CD8-positive, alpha-beta memory T cell (primary cell): ENCODE measurements around the gene RASD2. TPM values are rescaled to one million over a fixed set of nuclear protein-coding genes. Genes with fewer than 3 reads are reported as not detected.
"Not testable (repeated sequence)": the region's sequence is repeated elsewhere in the genome, so short reads cannot be mapped to it uniquely, and the experiment has no call there.

Experiments
- CTCF ChIA-PET: fragments of 350-600 bp; sonication (Branson Sonifier 250); formaldehyde crosslinking; loops from one replicate; lab custom pipeline; 2021; ENCODE audit warnings: antibody characterized with exemption; lab: Charles Lee
- POLR2A ChIA-PET: fragments of 350-600 bp; sonication (Branson Sonifier 250); formaldehyde crosslinking; loops from one replicate; lab custom pipeline; 2021; ENCODE audit warnings: antibody characterized with exemption; lab: Charles Lee
- DNase-seq, 5 donors: peaks; one replicate each; pipeline versions ENCODE4 v3.0.0 to v3.0.0-alpha.2; 2020 to 2022; ENCODE audit warnings: mixed read lengths in 1 of 5
- H3K27ac ChIP-seq: one replicate; pipeline ENCODE4 v1.7.0; 2013; ENCODE audit warnings: low read depth, mild to moderate bottlenecking, low read length, moderate library complexity
- H3K27me3 ChIP-seq: 2 replicates; pipeline ENCODE4 v1.7.0; 2013; ENCODE audit warnings: low read length, mild to moderate bottlenecking; ENCODE audit not compliant: insufficient read depth, poor library complexity, severe bottlenecking
- H3K36me3 ChIP-seq: 2 replicates; pipeline ENCODE4 v1.7.0; 2013; ENCODE audit warnings: mild to moderate bottlenecking, low read length, moderate library complexity; ENCODE audit not compliant: insufficient read depth
- H3K4me1 ChIP-seq: 2 replicates; pipeline ENCODE4 v1.7.0; 2013; ENCODE audit warnings: mild to moderate bottlenecking, low read length, moderate library complexity; ENCODE audit not compliant: insufficient read depth
- H3K4me3 ChIP-seq: 2 replicates; pipeline ENCODE4 v1.7.0; 2013; ENCODE audit warnings: mild to moderate bottlenecking, low read length
- H3K9me3 ChIP-seq: 2 replicates; pipeline ENCODE4 v1.7.0; 2013; ENCODE audit warnings: mild to moderate bottlenecking, low read length
- H3K27ac Mint-ChIP-seq, 8 donors: one replicate each; pipeline ENCODE4 v1.8.0; 2020 to 2021; ENCODE audit warnings: mixed read lengths in 8 of 8, mild to moderate bottlenecking in 6 of 8, inconsistent platforms in 3 of 8, moderate library complexity in 3 of 8
- H3K27me3 Mint-ChIP-seq, 2 donors: one replicate each; pipeline ENCODE4 v1.8.0; 2020 to 2021; ENCODE audit warnings: mixed read lengths in 2 of 2, mild to moderate bottlenecking in 1 of 2, moderate library complexity in 1 of 2
- H3K36me3 Mint-ChIP-seq, 3 donors: one replicate each; pipeline ENCODE4 v1.8.0; 2020 to 2021; ENCODE audit warnings: mixed read lengths in 3 of 3, inconsistent platforms in 1 of 3, mild to moderate bottlenecking in 1 of 3
- H3K4me1 Mint-ChIP-seq, 3 donors: one replicate each; pipeline ENCODE4 v1.8.0; 2020 to 2021; ENCODE audit warnings: mixed read lengths in 3 of 3, inconsistent platforms in 1 of 3, mild to moderate bottlenecking in 1 of 3
- H3K4me3 Mint-ChIP-seq, 7 donors: one replicate each; pipeline ENCODE4 v1.8.0; 2020 to 2021; ENCODE audit warnings: mixed read lengths in 7 of 7, mild to moderate bottlenecking in 6 of 7, moderate library complexity in 4 of 7, inconsistent platforms in 2 of 7
- H3K9me3 Mint-ChIP-seq, 5 donors: one replicate each; pipeline ENCODE4 v1.8.0; 2020 to 2022; ENCODE audit warnings: mixed read lengths in 5 of 5, mild to moderate bottlenecking in 3 of 5, moderate library complexity in 2 of 5, inconsistent platforms in 1 of 5
- polyA plus RNA-seq: library from polyadenylated mRNA; unstranded; fragments of 300-500 nt; fragmentation: Illumina TruSeq; gene quantifications from one replicate; pipeline ENCODE4 v1.2.3, GENCODE V29; 2021
- total RNA-seq, 2 experiments: library from RNA; stranded (reverse); gene quantifications; one replicate each; pipeline ENCODE4 v1.2.3, GENCODE V29; 2021

The RASD2 gene
- total and polyA plus RNA-seq, 3 experiments from 2014 or later: 0.09 to 0.24 TPM; not detected in 1

- Mint-ChIP-seq H3K27ac (no peak overlapping the region), H3K9me3 (no peaks in the 10 kb centered on the region), H3K27me3 (peaks cover 12 to 30% of the 10 kb centered on the region in 2 donors), H3K4me3 (no peak overlapping the region), H3K36me3 (no peaks in the 10 kb centered on the region), H3K4me1 (no peaks in the 10 kb centered on the region)
- Histone ChIP-seq H3K4me1 (no peaks in the 10 kb centered on the region), H3K27ac (no peak overlapping the region), H3K9me3 (no peaks in the 10 kb centered on the region), H3K4me3 (no peak overlapping the region), H3K36me3 (no peaks in the 10 kb centered on the region), H3K27me3 (no peaks in the 10 kb centered on the region)
- DNase-seq: no peak
- ChIA-PET CTCF (no interaction called here), POLR2A (no interaction called here)
These were observed 37.8 kb upstream of the RASD2 start for GRCh38 chr22:35502836-35503235.

- ChIA-PET POLR2A (no interaction called here), CTCF (no interaction called here)
- H3K36me3 Mint-ChIP-seq: no peaks in the 10 kb centered on the region
- Histone ChIP-seq H3K4me3 (no peak overlapping the region), H3K27me3 (no peaks in the 10 kb centered on the region), H3K36me3 (no peaks in the 10 kb centered on the region), H3K4me1 (no peaks in the 10 kb centered on the region), H3K27ac (no peak overlapping the region), H3K9me3 (no peaks in the 10 kb centered on the region)
- H3K4me1 Mint-ChIP-seq: no peaks in the 10 kb centered on the region
- H3K27me3 Mint-ChIP-seq: peaks cover 8 to 23% of the 10 kb centered on the region in 2 donors
- DNase-seq: no peak
- no peak overlapping the region for H3K4me3 Mint-ChIP-seq
- no peak overlapping the region for H3K27ac Mint-ChIP-seq
- no peaks in the 10 kb centered on the region for H3K9me3 Mint-ChIP-seq
These were observed 35.0 kb upstream of the RASD2 start for GRCh38 chr22:35505399-35506258.

DNA sequence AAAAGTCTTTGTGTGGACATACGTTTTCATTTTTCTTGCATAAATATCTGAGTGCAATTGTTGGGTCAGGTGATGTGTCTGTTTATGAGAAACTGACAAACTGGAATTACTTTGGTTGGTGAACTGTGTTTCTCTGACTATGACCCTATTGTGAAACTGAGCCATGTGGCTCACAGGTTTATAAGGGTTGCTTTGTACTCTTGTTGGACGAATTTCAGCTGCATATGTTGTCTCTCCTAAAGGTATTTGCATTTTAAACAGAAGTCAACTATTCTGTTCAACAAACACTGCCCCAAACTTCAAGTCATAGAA, 34.4 kb upstream of the RASD2 start:
- H3K36me3 Mint-ChIP-seq: no peaks in the 10 kb centered on the region
- CTCF ChIA-PET: no interaction called here
- no peaks in the 10 kb centered on the region for H3K9me3 Mint-ChIP-seq
- H3K4me3 ChIP-seq: no peak overlapping the region
- no peak overlapping the region for H3K4me3 Mint-ChIP-seq
- no peaks in the 10 kb centered on the region for H3K4me1 ChIP-seq
- peaks cover 8 to 23% of the 10 kb centered on the region in 2 donors for H3K27me3 Mint-ChIP-seq
- no peak overlapping the region for H3K27ac Mint-ChIP-seq
- H3K27ac ChIP-seq: no peak overlapping the region
- H3K36me3 ChIP-seq: no peaks in the 10 kb centered on the region
- no peaks in the 10 kb centered on the region for H3K9me3 ChIP-seq
- no peaks in the 10 kb centered on the region for H3K4me1 Mint-ChIP-seq
- no peak for DNase-seq
- H3K27me3 ChIP-seq: no peaks in the 10 kb centered on the region
- POLR2A ChIA-PET: no interaction called here

DNA sequence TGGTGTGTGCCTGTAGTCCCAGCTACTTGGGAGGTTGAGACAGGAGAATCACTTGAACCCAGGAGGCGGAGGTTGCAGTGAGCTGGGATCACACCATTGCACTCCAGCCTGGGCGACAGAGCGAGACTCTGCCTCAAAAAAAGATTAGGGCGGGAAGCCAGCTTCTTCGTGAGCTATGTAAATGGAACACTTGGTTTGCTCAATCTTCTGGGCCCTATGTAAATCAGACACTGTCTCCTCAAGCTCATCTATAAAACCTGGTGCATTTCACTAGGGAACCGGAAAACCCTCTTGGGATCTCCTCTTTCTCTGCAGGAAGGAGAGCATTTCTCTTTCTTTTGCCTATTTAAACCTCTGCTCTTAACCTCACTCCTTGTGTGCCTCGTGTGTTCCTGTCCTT, 32.8 kb upstream of the RASD2 start:
- not testable (repeated sequence) for H3K4me1 Mint-ChIP-seq

DNA sequence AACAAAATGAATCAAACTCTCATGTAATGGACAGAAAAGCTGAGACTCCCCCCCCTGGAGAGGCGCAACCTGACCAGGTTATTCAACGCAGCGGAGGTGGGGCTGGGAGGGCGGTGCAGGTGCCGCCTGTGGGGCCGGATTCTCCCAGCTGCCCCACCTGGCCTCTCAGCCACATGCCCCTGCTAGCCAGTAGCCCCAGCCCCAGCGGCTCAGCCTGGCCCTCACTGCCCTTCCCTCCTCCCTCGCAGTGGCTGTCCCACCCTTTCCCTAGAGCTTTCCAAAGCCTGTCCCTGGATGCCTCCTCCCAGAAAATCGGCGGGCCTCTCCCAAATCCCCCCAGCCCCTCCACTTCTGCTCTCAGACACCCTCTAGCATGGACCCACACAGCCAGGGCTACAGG, 31.2 kb upstream of the RASD2 start:
- H3K4me1 ChIP-seq: no peaks in the 10 kb centered on the region
- Mint-ChIP-seq H3K9me3 (no peaks in the 10 kb centered on the region), H3K4me1 (no peaks in the 10 kb centered on the region), H3K27me3 (peaks cover 7 to 29% of the 10 kb centered on the region in 2 donors), H3K4me3 (no peak overlapping the region), H3K36me3 (no peaks in the 10 kb centered on the region), H3K27ac (no peak overlapping the region)
- H3K27ac ChIP-seq: no peak overlapping the region
- CTCF ChIA-PET: no interaction called here
- DNase-seq: no peak
- no peaks in the 10 kb centered on the region for H3K9me3 ChIP-seq
- H3K4me3 ChIP-seq: no peak overlapping the region
- no peaks in the 10 kb centered on the region for H3K36me3 ChIP-seq
- H3K27me3 ChIP-seq: no peaks in the 10 kb centered on the region
- POLR2A ChIA-PET: no interaction called here

More for the DNA sequence above, 32.8 kb upstream of the RASD2 start:
- H3K27me3 ChIP-seq, H3K27ac Mint-ChIP-seq, CTCF ChIA-PET, POLR2A ChIA-PET, H3K4me3 Mint-ChIP-seq, H3K9me3 ChIP-seq, DNase-seq, H3K9me3 Mint-ChIP-seq, H3K36me3 Mint-ChIP-seq, H3K4me3 ChIP-seq, H3K4me1 ChIP-seq, H3K27ac ChIP-seq, H3K36me3 ChIP-seq: not testable (repeated sequence)
- H3K27me3 Mint-ChIP-seq: peaks cover 7 to 23% of the 10 kb centered on the region in 2 donors

DNA sequence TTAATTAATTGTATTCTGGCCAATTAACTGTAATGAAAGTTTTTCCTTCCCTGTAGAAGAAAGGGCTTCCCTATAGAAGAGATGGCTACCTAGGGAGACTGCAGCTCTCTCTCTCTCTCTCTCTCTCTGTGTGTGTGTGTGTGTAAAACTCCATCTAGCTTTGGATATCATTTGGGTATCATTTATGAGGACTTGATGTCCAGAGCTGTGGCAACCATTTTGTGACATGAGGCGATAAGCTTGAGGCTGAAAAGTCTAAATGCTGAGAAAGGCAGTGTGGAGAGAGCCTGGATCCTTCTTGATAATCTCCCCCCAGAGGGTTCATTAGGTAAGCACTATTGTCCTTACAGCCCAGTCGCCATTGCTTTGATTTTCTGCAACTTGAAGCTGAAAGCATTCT, 30.7 kb upstream of the RASD2 start:
- Mint-ChIP-seq H3K27ac (no peak overlapping the region), H3K36me3 (no peaks in the 10 kb centered on the region), H3K9me3 (no peaks in the 10 kb centered on the region), H3K4me3 (no peak overlapping the region), H3K4me1 (no peaks in the 10 kb centered on the region), H3K27me3 (peaks cover 7 to 29% of the 10 kb centered on the region in 2 donors)
- DNase-seq: no peak
- Histone ChIP-seq H3K9me3 (no peaks in the 10 kb centered on the region), H3K4me3 (no peak overlapping the region), H3K36me3 (no peaks in the 10 kb centered on the region), H3K27ac (no peak overlapping the region), H3K4me1 (no peaks in the 10 kb centered on the region), H3K27me3 (no peaks in the 10 kb centered on the region)
- ChIA-PET POLR2A (no interaction called here), CTCF (no interaction called here)

- no peak for DNase-seq
- Histone ChIP-seq H3K4me1 (no peaks in the 10 kb centered on the region), H3K27me3 (no peaks in the 10 kb centered on the region), H3K36me3 (no peaks in the 10 kb centered on the region), H3K9me3 (no peaks in the 10 kb centered on the region), H3K4me3 (no peak overlapping the region), H3K27ac (no peak overlapping the region)
- Mint-ChIP-seq H3K27ac (no peak overlapping the region), H3K27me3 (peaks cover 7 to 29% of the 10 kb centered on the region in 2 donors), H3K9me3 (no peaks in the 10 kb centered on the region), H3K4me1 (no peaks in the 10 kb centered on the region), H3K36me3 (no peaks in the 10 kb centered on the region), H3K4me3 (no peak overlapping the region)
- CTCF ChIA-PET: no interaction called here
- POLR2A ChIA-PET: no interaction called here
These were observed 30.1 kb upstream of the RASD2 start for GRCh38 chr22:35510481-35510934.

DNA sequence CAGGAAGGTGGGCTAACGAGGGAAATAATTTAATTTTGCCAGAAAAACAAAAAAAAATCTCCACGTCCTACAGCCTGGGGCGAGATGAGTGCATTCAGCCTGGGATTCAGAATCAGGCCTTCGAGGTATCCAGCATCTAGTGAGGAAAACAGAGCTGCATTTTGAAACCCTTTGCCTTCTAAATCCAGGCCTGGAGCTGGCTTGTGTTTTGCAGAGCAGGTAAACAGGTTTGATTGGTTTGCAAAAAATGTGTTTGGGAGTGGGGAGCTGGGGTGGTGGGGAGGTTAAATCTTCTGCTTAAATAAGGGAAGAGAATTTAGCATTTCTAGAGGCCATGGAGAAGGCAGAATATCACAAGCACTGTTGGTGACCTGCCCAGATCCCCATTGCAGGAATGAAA, 29.7 kb upstream of the RASD2 start:
- Mint-ChIP-seq H3K4me3 (no peak overlapping the region), H3K36me3 (no peaks in the 10 kb centered on the region), H3K4me1 (no peaks in the 10 kb centered on the region), H3K9me3 (no peaks in the 10 kb centered on the region), H3K27ac (no peak overlapping the region), H3K27me3 (peaks cover 7 to 29% of the 10 kb centered on the region in 2 donors)
- no peak for DNase-seq
- Histone ChIP-seq H3K4me1 (no peaks in the 10 kb centered on the region), H3K27ac (no peak overlapping the region), H3K36me3 (no peaks in the 10 kb centered on the region), H3K4me3 (no peak overlapping the region), H3K9me3 (no peaks in the 10 kb centered on the region), H3K27me3 (no peaks in the 10 kb centered on the region)
- CTCF ChIA-PET: no interaction called here
- POLR2A ChIA-PET: no interaction called here
